GM21619 (cell line): Measurements from ENCODE around the gene ARPP21.

ENCODE experiments used
- ATAC-seq: cut with Tn5 transposase; IDR thresholded peaks from one replicate; pipeline ENCODE4 v1.9.1; 2021; ENCODE audit not compliant: unreplicated experiment

The ARPP21 gene

GRCh38 chr3:35641331-35641730, 2.0 kb downstream of the ARPP21 start:
- ATAC-seq: no peak

- no peak for ATAC-seq
These were observed 2.7 kb downstream of the ARPP21 start for GRCh38 chr3:35641920-35642527.

- ATAC-seq: no peak
These were observed 4.2 kb downstream of the ARPP21 start for GRCh38 chr3:35643495-35643894.

- no peak for ATAC-seq
These were observed 5.1 kb downstream of the ARPP21 start for GRCh38 chr3:35644451-35644850.

GRCh38 chr3:35645189-35645588, 5.9 kb downstream of the ARPP21 start:
- no peak for ATAC-seq

DNA sequence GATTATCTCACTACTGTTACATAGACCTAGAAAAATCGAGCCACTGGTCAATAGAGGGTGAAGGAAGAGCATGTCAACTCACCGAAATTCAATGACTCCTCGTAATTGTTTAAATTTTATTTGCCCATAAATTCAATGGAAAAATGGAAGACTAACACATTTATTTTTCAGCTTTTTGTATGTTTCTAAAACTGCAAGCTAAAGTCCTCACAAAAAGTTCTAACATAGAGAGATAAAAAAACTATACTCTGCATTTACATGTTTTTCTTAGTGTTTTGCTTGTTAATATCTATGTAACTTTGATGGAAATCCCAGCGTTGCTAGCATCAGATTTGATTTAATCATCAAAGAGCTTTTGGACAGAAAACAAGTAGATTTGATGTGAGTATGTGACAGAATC, 6.8 kb downstream of the ARPP21 start:
- no peak for ATAC-seq

GRCh38 chr3:35647461-35647860, 8.1 kb downstream of the ARPP21 start:
- no peak for ATAC-seq

DNA sequence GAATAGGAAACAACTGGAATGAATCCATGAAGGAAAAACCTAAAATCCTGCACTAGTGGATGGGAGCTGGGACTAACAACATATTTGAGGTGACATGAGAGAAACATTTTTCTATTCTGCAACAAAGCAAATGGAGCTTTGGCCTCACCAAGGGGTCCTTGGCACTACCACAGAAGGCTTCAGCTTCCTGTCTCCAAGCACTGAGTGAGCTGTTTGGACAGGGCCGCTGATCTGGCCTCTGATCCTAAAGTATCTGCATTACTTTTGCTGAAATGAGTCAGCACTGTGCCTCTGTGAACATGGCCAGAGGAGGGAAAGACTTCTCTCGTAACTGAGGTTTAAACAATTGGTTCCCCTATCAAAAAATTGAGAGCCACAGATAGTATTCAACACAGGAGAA, 9.0 kb downstream of the ARPP21 start:
- no peak for ATAC-seq

DNA sequence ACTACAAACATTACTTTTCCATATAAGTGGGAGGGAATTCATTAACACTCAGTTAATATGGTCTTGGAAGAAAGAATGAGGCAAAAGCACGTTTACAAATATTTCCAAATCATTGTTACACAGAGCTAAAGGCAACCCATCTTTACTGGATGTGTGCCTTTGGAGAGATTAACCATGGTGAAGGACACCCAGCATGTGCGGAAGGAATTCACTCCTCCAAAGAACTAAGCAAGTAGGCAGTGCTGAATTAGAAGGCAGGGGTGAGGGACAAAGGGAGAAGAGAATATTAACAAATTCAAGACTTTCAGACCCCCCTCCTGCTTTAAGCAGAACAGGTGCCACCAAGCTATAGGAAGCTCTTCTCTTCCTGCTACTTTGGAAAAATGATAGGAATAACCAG, 10.1 kb downstream of the ARPP21 start:
- ATAC-seq: no peak

DNA sequence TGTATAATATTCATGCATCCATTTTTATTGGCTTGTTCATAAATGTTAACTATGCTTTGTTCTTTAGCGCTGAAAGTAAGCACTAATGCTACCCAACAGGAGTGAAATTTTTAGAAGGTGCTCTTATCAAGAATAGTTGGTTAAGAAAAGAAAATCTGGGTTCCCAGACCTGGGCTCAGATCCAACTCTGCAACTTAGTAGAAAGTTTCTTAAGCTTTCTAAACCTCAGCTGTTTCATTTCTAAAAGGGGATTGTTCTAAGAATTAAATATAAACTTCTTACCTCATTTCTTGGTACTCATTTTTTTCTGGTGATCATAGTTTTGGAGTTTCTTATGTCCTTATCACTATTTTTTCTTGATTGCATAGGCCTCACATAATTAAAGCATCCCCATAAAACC, 12.1 kb downstream of the ARPP21 start:
- no peak for ATAC-seq

- ATAC-seq: no peak
These were observed 12.5 kb downstream of the ARPP21 start for GRCh38 chr3:35651851-35652250.

DNA sequence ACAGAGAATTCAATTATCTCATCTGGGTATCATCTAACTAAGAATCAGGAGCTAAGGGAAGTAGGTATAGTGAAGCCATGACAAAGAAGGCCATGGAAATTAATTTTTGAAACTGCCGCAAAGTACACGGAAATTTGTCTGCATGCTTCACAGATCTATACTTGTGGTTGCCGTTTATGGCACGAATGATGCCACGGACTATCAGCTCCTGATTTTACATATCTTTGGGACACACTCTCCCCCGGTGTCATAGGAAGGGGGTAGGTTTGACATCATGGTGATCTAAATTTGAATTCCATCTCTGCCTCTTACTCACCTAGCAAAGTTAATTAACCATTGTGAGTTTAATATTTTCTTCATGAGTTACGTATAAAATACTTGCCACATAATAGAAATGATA, 14.0 kb downstream of the ARPP21 start:
- no peak for ATAC-seq

DNA sequence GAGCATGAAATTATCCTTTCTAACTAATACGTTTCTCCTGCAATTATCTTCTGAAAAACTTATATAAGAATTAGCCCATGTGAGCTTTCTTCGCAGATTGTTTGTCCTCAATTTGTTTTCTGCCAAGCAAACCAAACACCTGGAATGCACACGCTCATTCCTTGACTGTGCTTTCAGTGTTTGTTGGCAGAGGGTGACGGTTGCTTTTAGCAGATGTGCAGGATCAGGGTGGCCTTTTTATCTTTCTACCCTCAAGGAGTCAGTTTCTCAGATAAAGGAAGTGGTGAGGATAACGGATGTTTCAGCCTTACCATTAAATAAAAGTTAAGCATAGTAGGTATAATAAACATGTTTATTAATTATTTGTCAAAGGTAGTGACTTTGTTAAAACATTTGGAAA, 15.2 kb downstream of the ARPP21 start:
- ATAC-seq: no peak

DNA sequence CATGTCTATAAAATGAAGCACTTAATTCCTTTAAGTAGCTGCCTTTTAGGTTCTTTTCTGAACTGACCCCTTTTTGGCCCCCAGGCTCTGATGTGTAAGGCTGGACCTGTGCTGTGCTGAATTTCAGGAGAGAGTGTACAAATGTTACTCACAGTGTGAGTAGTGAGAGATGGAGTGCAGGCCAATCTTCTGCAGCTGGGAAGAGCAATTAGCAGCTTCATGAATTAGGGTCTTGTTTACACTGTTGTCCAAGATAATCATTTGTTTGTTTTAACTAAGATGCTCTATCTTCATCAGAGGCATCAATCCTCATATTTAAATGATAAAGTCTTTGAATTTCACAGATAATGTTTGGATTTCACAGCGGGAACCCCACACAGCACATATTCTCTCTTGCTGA, 19.4 kb downstream of the ARPP21 start:
- ATAC-seq: no peak

GRCh38 chr3:35659768-35660167, 20.4 kb downstream of the ARPP21 start:
- no peak for ATAC-seq

DNA sequence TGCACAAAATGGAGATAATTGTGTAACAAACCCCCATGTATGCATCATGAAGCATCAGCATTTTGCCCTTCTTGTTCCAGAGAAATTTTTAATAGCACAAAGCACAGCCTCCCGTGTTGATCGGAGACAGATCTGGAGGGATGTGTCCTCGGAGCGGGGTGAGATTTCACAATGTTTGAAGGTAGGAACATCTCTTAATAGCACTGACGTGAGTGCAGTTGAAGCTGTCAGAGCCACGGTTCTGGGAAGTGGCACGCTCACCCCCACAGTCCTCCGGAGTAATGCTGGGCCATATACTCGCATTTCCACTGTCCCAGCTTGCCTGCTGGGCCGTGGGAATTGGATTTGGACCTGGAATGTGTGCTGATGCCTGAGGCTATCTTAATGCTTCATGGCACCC, 24.1 kb downstream of the ARPP21 start:
- ATAC-seq: no peak

DNA sequence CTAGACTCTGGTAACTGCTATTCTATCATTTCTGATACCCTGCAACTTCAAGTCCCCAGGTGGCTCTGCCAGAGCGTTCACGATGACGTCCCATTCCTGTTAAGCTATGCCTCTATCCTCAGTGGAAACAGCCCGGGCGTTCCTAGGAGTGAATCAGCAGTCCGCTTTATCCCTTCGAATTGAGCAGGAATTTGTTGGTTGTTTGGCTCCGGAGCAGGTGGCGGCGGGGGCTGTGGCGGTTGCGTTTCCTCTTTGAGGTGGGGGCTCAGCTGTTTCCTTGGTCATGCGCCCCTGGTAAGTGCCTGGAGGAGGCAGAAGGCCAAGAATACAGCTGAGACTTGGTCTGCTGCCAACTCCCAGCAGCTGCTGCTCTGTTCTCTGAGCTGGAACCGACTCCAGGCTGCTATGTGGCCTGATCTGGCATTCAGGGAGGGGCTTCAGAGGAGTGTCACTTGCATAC, 25.2 kb downstream of the ARPP21 start:
- no peak for ATAC-seq

DNA sequence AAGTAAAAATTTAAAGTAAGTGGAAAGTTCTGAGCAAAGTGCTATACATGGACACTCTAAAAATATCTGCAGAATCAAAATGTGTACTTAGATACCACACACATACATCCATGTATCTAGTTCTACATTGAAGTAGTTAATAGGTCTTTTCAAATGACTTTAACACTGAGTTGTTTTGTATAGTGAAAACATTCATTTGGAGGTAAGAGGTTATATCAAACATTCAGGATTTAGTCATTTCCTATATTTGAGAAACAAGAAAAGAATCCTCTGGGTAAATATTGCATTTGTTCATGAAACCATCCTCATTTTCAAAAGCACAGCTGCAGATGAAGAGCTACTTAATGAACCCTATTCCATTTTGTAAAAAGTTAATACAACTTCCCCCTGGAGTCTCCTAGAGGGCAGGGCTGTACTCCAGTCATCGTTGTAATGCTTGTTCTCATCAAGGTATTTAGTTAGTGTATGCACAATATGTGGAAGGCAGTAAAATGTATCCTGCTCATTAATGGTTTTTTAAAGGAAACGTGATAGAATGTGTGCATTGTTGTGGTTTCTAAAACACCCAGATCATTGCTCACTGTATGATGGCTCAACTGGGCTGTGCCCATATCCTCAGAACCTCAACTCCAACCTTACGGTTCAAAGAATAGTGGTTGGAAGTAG, 26.2 kb downstream of the ARPP21 start:
- no peak for ATAC-seq

- ATAC-seq: no peak
These were observed 27.6 kb downstream of the ARPP21 start for GRCh38 chr3:35666888-35667287.

DNA sequence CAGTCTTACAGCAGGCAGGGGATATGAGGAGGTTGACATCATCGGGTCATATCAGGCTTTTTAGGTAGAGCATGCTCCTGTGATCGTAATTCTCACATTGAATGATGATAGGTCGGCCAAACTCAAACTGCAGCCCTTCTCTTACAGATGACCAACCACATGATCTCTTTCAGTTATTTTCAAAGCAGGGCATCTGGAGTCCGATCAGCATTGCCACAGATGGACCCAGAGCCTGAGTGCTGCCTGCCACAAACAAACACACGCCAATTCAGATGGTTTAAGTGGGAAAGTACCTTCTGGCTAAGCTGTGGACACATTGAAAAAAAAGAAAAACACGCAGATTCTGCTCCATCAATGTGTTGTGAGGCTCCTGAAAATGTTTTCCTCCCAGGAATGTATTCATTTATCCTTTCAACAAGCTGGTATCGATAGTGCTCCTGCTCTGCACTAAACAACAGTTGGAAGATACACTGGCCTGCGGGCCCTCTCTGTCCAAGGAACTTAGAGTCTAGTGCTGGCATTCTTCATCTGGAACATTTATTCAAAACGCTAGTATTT, 31.2 kb downstream of the ARPP21 start:
- ATAC-seq: no peak

DNA sequence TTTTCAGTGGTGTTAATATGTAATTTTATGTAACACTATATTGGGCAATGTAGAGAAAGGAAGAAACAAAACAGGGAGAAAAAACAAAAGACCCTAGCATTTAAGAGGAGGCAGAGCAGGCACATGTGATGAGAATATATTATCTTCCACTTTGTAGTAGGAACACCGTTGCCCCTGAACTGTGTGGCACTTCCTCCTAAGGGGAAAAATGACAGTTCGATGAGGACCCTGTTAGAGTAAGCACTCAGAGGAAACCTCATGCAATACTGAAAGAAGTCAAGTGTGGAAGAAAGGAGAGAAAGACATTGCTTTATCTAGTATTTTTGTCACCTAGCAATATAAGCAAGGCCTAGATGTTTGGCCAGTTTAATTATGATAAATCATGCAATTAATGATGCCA, 32.2 kb downstream of the ARPP21 start:
- ATAC-seq: no peak

DNA sequence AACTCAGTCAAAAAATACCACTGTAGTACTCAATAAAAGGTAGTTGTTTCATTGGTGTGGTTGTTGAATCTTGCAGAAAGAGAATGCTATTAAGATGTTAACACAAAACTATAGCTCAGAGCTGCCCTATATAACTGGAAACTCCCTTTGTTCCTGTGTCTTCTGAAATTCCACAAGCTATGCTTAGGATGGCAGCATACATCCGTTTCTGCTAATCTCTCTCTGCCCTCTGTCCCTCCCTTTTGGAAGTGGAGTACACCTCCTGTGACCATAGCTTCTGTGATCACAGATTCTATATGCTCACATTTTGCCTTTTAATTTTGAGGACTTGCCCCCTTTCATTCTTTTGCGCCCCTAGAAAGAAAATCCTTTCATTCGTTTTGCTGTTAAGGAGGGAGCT, 33.7 kb downstream of the ARPP21 start:
- no peak for ATAC-seq
